NCI-H2171 treated with DMSO at 0.1 percent for 48 hours (cell line): ENCODE results near the gene LDB2.

Experiments
- DNase-seq: peaks from one replicate; lab custom pipeline; 2025; lab: John Stamatoyannopoulos, UW

Gene LDB2

GRCh38 chr4:16483540-16483939 is 414.9 kb downstream of the LDB2 start:
- DNase-seq: no peak

DNA sequence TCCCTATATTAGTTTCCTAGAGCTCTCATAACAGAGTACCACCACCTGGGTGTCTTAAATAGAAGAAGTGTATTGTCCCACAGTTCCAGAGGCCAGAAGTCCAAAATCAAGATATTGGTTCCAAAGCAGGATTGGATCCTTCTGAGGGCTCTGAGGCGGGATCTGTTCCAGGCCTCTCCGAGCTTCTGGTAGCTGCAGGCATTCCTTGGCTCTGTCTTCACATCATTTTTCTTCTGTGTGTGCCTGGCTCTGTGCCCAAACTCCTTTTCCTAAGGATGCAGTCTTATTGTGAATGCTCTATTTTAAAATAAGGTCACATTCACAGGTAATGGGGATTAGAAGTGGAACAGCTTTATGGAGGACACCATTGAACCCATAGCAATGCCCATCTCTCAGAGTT is 418.4 kb downstream of the LDB2 start:
- DNase-seq: no peak

DNA sequence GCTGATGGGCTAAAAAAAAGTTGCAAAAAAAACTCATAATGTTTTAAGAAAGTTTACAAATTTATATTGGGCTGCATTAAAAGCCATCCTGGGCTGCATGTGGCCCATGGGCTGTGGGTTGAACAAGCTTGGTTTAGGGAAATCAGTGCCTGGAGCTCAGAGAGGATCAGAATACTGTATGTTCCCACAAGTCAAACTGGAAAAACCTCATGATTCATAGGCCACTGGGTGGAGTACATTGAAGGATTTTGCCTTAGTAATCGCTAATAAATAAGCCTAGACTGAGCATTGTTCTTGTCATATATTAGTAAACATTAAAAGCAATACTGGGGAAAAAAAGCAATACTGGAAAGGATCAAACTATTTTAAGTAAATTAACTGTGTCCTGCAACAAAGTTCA is 425.9 kb downstream of the LDB2 start:
- DNase-seq: no peak

DNA sequence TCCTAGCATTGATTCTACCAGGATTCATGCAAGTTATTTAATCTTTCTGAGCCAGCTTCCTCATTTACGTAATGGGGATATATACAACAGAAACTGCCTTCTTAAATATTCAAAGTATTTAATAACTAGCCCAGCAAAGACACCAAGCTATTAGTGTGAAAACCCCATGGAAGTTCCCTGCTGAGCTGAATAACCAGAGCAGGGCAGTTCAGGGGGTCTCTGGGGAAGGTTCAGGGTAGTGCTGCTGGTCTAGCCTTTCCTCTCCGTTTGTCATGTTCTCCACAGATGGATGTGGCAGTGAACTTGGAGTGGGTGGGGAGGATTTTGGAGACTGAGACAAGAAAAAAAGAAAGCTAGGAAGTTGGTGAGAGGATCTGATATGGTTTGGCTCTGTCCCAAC is 431.4 kb downstream of the LDB2 start:
- no peak for DNase-seq

- DNase-seq: no peak
Observed at GRCh38 chr4:16466581-16466980, 431.9 kb downstream of the LDB2 start.

DNA sequence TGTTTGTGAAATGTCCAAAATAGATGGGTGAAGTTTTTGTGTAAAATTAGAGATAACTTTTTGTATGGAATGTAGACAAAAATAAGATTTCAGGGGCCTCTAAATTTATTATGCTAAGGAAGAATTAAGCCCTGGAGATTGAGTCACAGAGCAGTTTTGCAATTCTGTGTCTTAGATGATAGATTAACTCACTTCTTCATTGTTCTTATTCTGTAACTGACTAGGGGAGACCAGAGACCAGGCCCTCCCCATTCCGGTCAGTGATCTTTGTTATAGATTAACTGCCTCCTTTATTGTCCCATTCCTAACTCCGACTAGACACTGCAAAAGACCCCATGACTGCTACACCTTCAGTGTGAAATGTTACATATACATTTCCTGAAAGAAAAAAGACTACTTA is 433.8 kb downstream of the LDB2 start:
- no peak for DNase-seq

DNA sequence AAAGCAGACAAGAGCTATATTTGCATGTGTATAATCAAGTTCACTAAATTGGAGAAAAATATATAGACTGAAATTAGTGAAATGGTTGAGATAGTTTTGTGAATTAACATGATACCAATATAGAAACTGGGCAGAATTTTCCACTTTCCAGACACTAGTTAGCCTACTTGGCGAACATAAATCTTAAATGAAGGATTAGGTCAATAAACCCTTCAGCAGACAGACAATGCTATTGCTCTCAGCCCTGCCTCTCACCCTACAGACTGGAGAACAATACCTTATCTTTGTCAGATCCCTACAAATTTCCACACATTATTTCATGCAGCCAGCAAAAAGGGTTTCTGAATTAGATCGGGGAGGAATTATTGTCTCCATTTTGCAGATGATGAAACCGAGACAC is 435.8 kb downstream of the LDB2 start:
- no peak for DNase-seq

GRCh38 chr4:16461362-16461761 is 437.1 kb downstream of the LDB2 start:
- no peak for DNase-seq

DNA sequence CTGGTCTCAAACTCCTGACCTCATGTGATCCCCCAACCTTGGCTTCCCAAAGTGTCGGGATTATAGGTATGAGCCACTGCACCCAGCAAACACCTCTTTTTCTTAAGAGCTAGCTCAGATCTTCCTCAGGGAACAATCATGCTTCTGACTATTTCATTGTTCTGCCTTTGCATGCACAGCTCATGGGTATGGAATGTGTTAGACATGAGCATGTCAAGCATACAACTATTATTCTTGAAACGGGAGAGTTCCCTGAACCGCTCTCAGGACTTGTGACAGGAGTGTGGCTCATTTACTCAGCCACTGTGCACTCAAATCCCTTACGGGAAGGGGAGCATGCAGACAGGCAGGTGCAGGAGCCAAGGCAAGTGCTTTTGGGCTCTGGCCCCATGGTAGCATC is 440.5 kb downstream of the LDB2 start:
- DNase-seq: no peak
